PC-3 (cell line): Measurements from ENCODE around the gene TOMM20L. TPM values are rescaled to one million over a fixed set of nuclear protein-coding genes. Genes with fewer than 3 reads are reported as not detected.

Experiments used
- ATAC-seq: fragments of 200-7000 bp; cut with Tn5 transposase; 2 replicates; pipeline ENCODE4 v1.9.1; 2020; ENCODE audit warnings: mild to moderate bottlenecking, moderate library complexity
- BruUV-seq: library from RNA; stranded (reverse); fragments of 400-500 nt; replicated peaks from 2 replicates; lab custom pipeline; 2021; lab: Mats Ljungman, UMichigan
- CTCF ChIA-PET: fragments of 300-600 bp; sonication (Branson Sonifier 250); formaldehyde crosslinking; loops from one replicate; lab custom pipeline; 2022; ENCODE audit warnings: antibody characterized with exemption; lab: Charles Lee
- POLR2A ChIA-PET: fragments of 300-600 bp; sonication (Branson Sonifier 250); formaldehyde crosslinking; loops from one replicate; lab custom pipeline; 2022; ENCODE audit warnings: antibody characterized with exemption; ENCODE audit not compliant: unreplicated experiment; lab: Charles Lee
- DNase-seq: peaks from one replicate; pipeline ENCODE4 v3.0.0-alpha.2; 2015
- H2AFZ ChIP-seq: fragments of 300-600 bp; sonication (generic); 2 replicates; pipeline ENCODE4 v1.6.0; 2016; ENCODE audit warnings: antibody characterized with exemption, low read length
- H3F3A ChIP-seq: fragments of 300-600 bp; sonication (generic); one replicate; pipeline ENCODE4 v1.6.0; 2017; ENCODE audit warnings: antibody characterized with exemption, low read length, control low read depth, mild to moderate bottlenecking; ENCODE audit not compliant: unreplicated experiment
- H3K27ac ChIP-seq: fragments of 300-600 bp; sonication (generic); 2 replicates; pipeline ENCODE4 v1.5.1; 2016; ENCODE audit warnings: mild to moderate bottlenecking, low read length
- H3K27me3 ChIP-seq: fragments of 300-600 bp; sonication (generic); 2 replicates; pipeline ENCODE4 v1.6.1; 2016; ENCODE audit warnings: low read length, mixed read lengths
- H3K36me3 ChIP-seq: fragments of 300-600 bp; sonication (generic); 2 replicates; pipeline ENCODE4 v1.6.1; 2016; ENCODE audit warnings: low read depth, mixed run types, low read length, mixed read lengths
- H3K4me1 ChIP-seq: fragments of 300-600 bp; sonication (generic); 2 replicates; pipeline ENCODE4 v1.5.1; 2016; ENCODE audit warnings: low read length; ENCODE audit not compliant: insufficient read depth
- H3K4me2 ChIP-seq: fragments of 300-600 bp; sonication (generic); 2 replicates; pipeline ENCODE4 v1.6.0; 2016; ENCODE audit warnings: low read length
- H3K4me3 ChIP-seq: fragments of 300-600 bp; sonication (generic); 2 replicates; pipeline ENCODE4 v1.5.1; 2016; ENCODE audit warnings: mild to moderate bottlenecking, low read length, mixed read lengths
- H3K79me2 ChIP-seq: fragments of 300-600 bp; sonication (generic); 2 replicates; pipeline ENCODE4 v1.6.1; 2017; ENCODE audit warnings: low read length, mixed read lengths
- H3K9ac ChIP-seq: fragments of 300-600 bp; sonication (generic); 2 replicates; pipeline ENCODE4 v1.6.0; 2016; ENCODE audit warnings: mild to moderate bottlenecking, low read length
- H3K9me2 ChIP-seq: fragments of 300-600 bp; sonication (generic); replicated peaks from 2 replicates; pipeline ENCODE4 v1.6.1; 2016; ENCODE audit warnings: mixed run types, low read length, mixed read lengths
- H3K9me3 ChIP-seq: fragments of 300-600 bp; sonication (generic); 2 replicates; pipeline ENCODE4 v1.6.1; 2016; ENCODE audit warnings: low read length, mixed read lengths
- H4K20me1 ChIP-seq: fragments of 300-600 bp; sonication (generic); 2 replicates; pipeline ENCODE4 v1.6.1; 2016; ENCODE audit warnings: low read length, mixed read lengths
- EZH2 ChIP-seq: fragments of 300-600 bp; sonication (generic); IDR thresholded peaks from one replicate; pipeline ENCODE4 v1.6.1; 2017; ENCODE audit warnings: antibody characterized with exemption, mild to moderate bottlenecking, low read length; ENCODE audit not compliant: unreplicated experiment
- EZH2phosphoT487 ChIP-seq: fragments of 300-600 bp; sonication (generic); IDR thresholded peaks from 2 replicates; pipeline ENCODE4 v1.6.1; 2018; ENCODE audit warnings: mild to moderate bottlenecking, antibody characterized with exemption, low read length, borderline replicate concordance
- intact Hi-C: fragments of 100-400 bp; cut with micrococcal nuclease; formaldehyde crosslinking; loops from 2 replicates; pipeline ENCODE4 v1.9.0; 2023
- total RNA-seq: library from RNA; depleted of rRNA; stranded (reverse); fragments of >200 nt; gene quantifications from 2 replicates; pipeline ENCODE4 v1.2.3, GENCODE V29; 2014
- TF ChIP-seq, protein P1 (sequence below): fragments of 300-600 bp; sonication (generic); conservative IDR thresholded peaks from 2 replicates; pipeline ENCODE4 v1.5.1; 2017; ENCODE audit warnings: antibody characterized with exemption, low read depth, mild to moderate bottlenecking, low read length

Gene TOMM20L
- total RNA-seq, 1 experiment from 2014 or later = not detected

GRCh38 chr14:58426670-58427280, 31.0 kb downstream of the TOMM20L start:
- peaks cover 22% of the 10 kb centered on the region for H3K4me1 ChIP-seq
- peak overlapping the region; percentile 88 for H3K9ac ChIP-seq
- BruUV-seq = TSS peak; percentile 77
- H3K79me2 ChIP-seq = peaks cover 63% of the 10 kb centered on the region
- ChIA-PET POLR2A (interaction anchor here (0.6 to 0.9 kb wide), 4 partner anchors 26 to 1024 kb away, joined by 4 to 9 read pairs (median 6); no protein-coding TSS in a partner anchor), CTCF (interaction anchor here (0.6 kb wide), 1 partner anchor 283 kb away, joined by 3 read pairs; no protein-coding TSS in a partner anchor)
- TF ChIP-seq EZH2 = no peak
- TF ChIP-seq EZH2phosphoT487 = no peak
- TF ChIP-seq, protein P1, sequence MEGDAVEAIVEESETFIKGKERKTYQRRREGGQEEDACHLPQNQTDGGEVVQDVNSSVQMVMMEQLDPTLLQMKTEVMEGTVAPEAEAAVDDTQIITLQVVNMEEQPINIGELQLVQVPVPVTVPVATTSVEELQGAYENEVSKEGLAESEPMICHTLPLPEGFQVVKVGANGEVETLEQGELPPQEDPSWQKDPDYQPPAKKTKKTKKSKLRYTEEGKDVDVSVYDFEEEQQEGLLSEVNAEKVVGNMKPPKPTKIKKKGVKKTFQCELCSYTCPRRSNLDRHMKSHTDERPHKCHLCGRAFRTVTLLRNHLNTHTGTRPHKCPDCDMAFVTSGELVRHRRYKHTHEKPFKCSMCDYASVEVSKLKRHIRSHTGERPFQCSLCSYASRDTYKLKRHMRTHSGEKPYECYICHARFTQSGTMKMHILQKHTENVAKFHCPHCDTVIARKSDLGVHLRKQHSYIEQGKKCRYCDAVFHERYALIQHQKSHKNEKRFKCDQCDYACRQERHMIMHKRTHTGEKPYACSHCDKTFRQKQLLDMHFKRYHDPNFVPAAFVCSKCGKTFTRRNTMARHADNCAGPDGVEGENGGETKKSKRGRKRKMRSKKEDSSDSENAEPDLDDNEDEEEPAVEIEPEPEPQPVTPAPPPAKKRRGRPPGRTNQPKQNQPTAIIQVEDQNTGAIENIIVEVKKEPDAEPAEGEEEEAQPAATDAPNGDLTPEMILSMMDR = no peak
- ATAC-seq (peak; percentile 55), DNase-seq (peak; percentile 36)
- no peaks in the 10 kb centered on the region for H3K9me2 ChIP-seq
- peak overlapping the region; percentile 77 for H3K27ac ChIP-seq
- peak overlapping the region; percentile 96 for H2AFZ ChIP-seq
- H3K27me3 ChIP-seq = no peaks in the 10 kb centered on the region
- peak overlapping the region; percentile 70 for H3K4me3 ChIP-seq
- H4K20me1 ChIP-seq = no peaks in the 10 kb centered on the region
- no peaks in the 10 kb centered on the region for H3K9me3 ChIP-seq
- peak overlapping the region; percentile 79 for H3K4me2 ChIP-seq
- H3K36me3 ChIP-seq = peaks cover 14% of the 10 kb centered on the region
- H3F3A ChIP-seq = peaks cover 10% of the 10 kb centered on the region
- intact Hi-C loops = loop anchor here (1.0 to 2.0 kb wide), 4 partner anchors 26 to 128 kb away; partner anchors contain the start of gene ARID4A

DNA sequence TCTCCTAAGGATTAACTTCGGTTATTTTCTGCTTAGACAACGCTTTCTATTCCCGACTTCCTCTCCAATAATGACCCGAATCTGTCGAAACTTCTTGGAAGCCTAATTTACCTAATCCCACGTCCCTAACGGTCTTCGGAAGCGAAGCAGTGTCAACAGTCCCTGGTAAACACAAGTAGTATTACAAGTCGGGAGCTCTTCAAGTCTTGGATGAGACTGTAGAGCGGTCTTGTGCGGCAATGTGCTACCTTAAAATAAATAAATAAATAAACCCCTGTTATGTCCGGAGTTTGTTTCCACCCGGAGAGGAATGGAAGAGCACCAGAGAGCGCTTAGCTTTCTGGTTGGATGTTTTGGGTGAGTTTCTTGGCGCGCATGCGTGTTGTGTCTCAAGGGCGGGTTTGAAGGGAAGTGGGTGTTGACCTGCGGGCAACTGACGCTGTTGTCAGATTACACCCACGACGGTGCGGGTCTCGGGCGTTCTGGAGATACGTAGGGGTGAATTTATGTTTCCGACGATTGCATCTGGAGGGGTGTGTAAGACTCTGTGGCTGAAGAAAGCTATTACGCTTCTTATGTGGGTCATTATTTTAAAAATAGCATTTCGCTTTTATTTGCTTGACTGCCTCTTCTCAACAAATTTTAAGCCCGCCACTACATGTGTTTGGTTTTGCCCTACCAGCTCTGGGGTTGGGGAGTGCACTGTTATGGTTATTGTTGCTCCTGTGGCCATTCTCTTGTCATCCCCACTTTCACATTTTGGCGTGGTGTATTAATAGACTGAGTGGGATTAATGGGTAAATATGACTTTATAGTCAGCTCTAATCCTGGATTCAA, 31.8 kb downstream of the TOMM20L start, which contains the start of the genes KIAA0586 and TIMM9:
Gene KIAA0586 (plus strand): TSS at position 439 of the 837 bp plus-strand sequence. CDS start 546 bp downstream, outside the sequence.
Gene TIMM9 (minus strand): TSS at position 251 of the 837 bp plus-strand sequence. CDS start 15,586 bp downstream, outside the sequence.
- DNase-seq = peak; percentile 100
- Histone ChIP-seq H3K27me3 (no peaks in the 10 kb centered on the region), H3K9me3 (no peaks in the 10 kb centered on the region), H3K9me2 (no peaks in the 10 kb centered on the region), H3K9ac (peak within 1 kb of the TSS; percentile 88), H2AFZ (peak within 1 kb of the TSS; percentile 96), H4K20me1 (no peaks in the 10 kb centered on the region), H3F3A (peaks cover 10% of the 10 kb centered on the region), H3K4me2 (peak within 1 kb of the TSS; percentile 79), H3K79me2 (peaks cover 60% of the 10 kb centered on the region), H3K4me3 (peak within 1 kb of the TSS; percentile 70), H3K27ac (peak within 1 kb of the TSS; percentile 77), H3K4me1 (peaks cover 22% of the 10 kb centered on the region), H3K36me3 (peaks cover 14% of the 10 kb centered on the region)
- peak; percentile 89 for ATAC-seq
- POLR2A ChIA-PET = interaction anchor here (0.6 to 0.9 kb wide), 4 partner anchors 27 to 192 kb away, joined by 3 to 9 read pairs (median 5); no protein-coding TSS in a partner anchor
- TSS peak; percentile 80 for BruUV-seq
- CTCF ChIA-PET = interaction anchor here (0.6 kb wide), 1 partner anchor 284 kb away, joined by 3 read pairs; no protein-coding TSS in a partner anchor
- intact Hi-C loops = loop anchor here (1.0 to 2.0 kb wide), 5 partner anchors 25 to 129 kb away; partner anchors contain the start of gene ARID4A
- no peak for TF ChIP-seq EZH2phosphoT487
- TF ChIP-seq, protein P1 = no peak
- TF ChIP-seq EZH2 = no peak
